IPS-15b (cell line): ENCODE results near the gene FLYWCH1.
A peak's percentile ranks its signal among the peaks of the same experiment; 100 is the strongest.

Experiments
- H3K27me3 ChIP-seq: one replicate; pipeline ENCODE4 v1.6.1; 2013; ENCODE audit warnings: low read length; ENCODE audit not compliant: control insufficient read depth, insufficient read depth
- H3K36me3 ChIP-seq: one replicate; pipeline ENCODE4 v1.6.1; 2013; ENCODE audit warnings: low read length; ENCODE audit not compliant: control insufficient read depth, insufficient read depth
- H3K4me1 ChIP-seq: one replicate; pipeline ENCODE4 v1.6.1; 2013; ENCODE audit warnings: mild to moderate bottlenecking, low read length; ENCODE audit not compliant: control insufficient read depth, insufficient read depth
- H3K4me3 ChIP-seq: one replicate; pipeline ENCODE4 v1.5.1; 2013; ENCODE audit warnings: low read depth, low read length
- H3K9ac ChIP-seq: one replicate; pipeline ENCODE4 v1.6.1; 2013; ENCODE audit warnings: low read depth, mild to moderate bottlenecking, low read length
- H3K9me3 ChIP-seq: one replicate; pipeline ENCODE4 v1.6.1; 2013; ENCODE audit warnings: mild to moderate bottlenecking, low read length; ENCODE audit not compliant: control insufficient read depth, insufficient read depth

The FLYWCH1 gene

DNA sequence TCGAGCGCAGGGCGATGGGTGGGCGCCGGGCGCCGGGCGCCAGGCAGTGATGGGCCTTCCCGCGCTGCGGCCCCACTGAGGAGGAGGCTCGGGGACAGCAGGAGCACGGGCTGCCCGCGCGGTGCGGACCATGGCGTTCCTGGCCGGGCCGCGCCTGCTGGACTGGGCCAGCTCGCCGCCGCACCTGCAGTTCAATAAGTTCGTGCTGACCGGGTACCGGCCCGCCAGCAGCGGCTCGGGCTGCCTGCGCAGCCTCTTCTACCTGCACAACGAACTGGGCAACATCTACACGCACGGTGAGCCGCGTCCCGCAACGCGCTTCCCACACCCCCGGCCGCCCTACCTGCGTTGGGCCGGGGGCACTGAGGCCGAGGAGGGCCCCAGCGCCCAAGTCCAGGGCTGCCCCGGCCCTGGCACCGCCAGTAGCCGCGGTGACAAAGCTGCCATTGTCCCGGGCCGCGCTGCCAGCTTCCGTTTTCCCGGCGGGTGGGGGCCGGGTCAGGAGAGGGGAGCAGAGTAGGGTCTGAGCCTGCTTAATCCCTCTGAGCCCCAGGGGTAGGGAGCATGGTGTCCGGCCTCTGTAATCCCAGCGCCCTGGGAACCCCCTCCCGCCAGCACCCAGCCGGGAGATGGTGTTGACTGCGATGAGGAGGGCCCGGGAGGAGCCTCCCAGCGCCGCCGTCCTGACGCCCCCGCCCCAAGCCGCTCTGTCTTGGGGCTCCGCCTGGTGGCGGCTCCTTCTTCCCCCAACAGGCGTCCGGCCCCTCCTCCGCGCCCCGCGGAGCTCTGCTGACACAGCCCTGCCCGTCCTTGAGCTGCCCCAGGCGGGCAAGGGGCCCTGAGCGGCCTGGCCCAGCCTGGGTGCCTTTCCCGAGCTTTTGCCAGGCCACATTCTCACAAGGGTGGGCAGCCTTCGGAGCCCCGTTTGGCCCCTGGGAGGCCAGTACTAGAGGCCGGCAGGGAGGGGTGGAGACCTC lies 58.1 kb downstream of the FLYWCH1 start:
- H3K9me3 ChIP-seq = no peaks in the 10 kb centered on the region
- peak overlapping the region; percentile 60 for H3K9ac ChIP-seq
- peaks cover 33% of the 10 kb centered on the region for H3K36me3 ChIP-seq
- peak overlapping the region; percentile 72 for H3K4me3 ChIP-seq
- H3K27me3 ChIP-seq = peaks cover 4% of the 10 kb centered on the region
- H3K4me1 ChIP-seq = peaks cover 5% of the 10 kb centered on the region

- Histone ChIP-seq H3K9ac (peak overlapping the region; percentile 37), H3K4me1 (peaks cover 5% of the 10 kb centered on the region), H3K36me3 (peaks cover 40% of the 10 kb centered on the region), H3K9me3 (no peaks in the 10 kb centered on the region), H3K27me3 (peaks cover 4% of the 10 kb centered on the region), H3K4me3 (peak overlapping the region; percentile 72)
Observed at GRCh38 chr16:2970563-2970962, 58.8 kb downstream of the FLYWCH1 start.

DNA sequence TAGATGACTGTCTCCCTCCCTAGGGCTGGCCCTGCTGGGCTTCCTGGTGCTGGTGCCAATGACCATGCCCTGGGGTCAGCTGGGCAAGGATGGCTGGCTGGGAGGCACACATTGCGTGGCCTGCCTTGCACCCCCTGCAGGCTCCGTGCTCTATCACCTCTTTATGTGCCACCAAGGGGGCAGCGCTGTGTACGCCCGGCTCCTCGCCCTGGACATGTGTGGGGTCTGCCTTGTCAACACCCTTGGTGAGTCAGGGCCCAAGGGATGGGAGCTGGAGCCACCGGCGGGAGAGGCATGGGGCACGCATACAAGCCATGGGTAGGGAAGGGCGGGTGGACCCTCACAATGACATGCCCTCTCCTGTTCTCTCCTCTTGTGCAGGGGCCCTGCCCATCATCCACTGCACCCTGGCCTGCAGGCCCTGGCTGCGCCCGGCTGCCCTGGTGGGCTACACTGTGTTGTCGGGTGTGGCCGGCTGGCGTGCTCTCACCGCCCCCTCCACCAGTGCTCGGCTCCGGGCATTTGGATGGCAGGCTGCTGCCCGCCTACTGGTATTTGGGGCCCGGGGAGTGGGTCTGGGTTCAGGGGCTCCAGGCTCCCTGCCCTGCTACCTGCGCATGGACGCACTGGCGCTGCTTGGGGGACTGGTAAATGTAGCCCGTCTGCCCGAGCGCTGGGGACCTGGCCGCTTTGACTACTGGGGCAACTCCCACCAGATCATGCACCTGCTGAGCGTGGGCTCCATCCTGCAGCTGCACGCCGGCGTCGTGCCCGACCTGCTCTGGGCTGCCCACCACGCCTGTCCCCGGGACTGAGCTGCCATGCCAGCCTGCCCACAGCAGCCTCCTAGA lies 59.6 kb downstream of the FLYWCH1 start:
- peaks cover 5% of the 10 kb centered on the region for H3K4me1 ChIP-seq
- no peaks in the 10 kb centered on the region for H3K9me3 ChIP-seq
- H3K27me3 ChIP-seq = peaks cover 4% of the 10 kb centered on the region
- peak overlapping the region; percentile 72 for H3K4me3 ChIP-seq
- H3K36me3 ChIP-seq = peaks cover 46% of the 10 kb centered on the region
- no peak overlapping the region for H3K9ac ChIP-seq

- H3K4me3 ChIP-seq = no peak overlapping the region
- no peaks in the 10 kb centered on the region for H3K9me3 ChIP-seq
- H3K4me1 ChIP-seq = peaks cover 5% of the 10 kb centered on the region
- no peak overlapping the region for H3K9ac ChIP-seq
- H3K27me3 ChIP-seq = peaks cover 4% of the 10 kb centered on the region
- peaks cover 54% of the 10 kb centered on the region for H3K36me3 ChIP-seq
Observed at GRCh38 chr16:2971985-2972784, 60.5 kb downstream of the FLYWCH1 start.

DNA sequence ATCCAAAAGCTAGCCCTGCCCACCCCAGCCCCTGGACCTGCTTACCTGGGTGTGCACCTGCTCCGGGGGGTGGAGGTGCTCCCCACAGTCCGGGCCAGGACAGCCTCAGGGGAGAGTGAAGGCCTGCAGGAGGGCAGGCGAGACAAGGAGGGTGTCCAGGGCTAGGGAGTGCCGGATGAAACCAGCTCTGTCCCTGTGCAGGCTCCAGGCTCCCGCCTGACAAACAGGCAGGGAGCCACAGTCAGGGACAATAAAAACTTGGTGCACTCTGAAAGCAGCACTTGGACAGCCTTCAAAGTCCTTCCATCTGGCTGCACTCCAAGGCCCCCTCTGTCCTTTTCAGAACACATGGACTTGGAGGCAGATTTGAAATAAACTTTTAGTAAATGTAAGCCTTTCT lies 61.4 kb downstream of the FLYWCH1 start:
- Histone ChIP-seq H3K4me3 (no peak overlapping the region), H3K36me3 (peaks cover 60% of the 10 kb centered on the region), H3K27me3 (no peaks in the 10 kb centered on the region), H3K4me1 (peaks cover 4% of the 10 kb centered on the region), H3K9ac (no peak overlapping the region), H3K9me3 (no peaks in the 10 kb centered on the region)

- peaks cover 3% of the 10 kb centered on the region for H3K4me1 ChIP-seq
Observed at GRCh38 chr16:2973605-2974318, 62.0 kb downstream of the FLYWCH1 start.

DNA sequence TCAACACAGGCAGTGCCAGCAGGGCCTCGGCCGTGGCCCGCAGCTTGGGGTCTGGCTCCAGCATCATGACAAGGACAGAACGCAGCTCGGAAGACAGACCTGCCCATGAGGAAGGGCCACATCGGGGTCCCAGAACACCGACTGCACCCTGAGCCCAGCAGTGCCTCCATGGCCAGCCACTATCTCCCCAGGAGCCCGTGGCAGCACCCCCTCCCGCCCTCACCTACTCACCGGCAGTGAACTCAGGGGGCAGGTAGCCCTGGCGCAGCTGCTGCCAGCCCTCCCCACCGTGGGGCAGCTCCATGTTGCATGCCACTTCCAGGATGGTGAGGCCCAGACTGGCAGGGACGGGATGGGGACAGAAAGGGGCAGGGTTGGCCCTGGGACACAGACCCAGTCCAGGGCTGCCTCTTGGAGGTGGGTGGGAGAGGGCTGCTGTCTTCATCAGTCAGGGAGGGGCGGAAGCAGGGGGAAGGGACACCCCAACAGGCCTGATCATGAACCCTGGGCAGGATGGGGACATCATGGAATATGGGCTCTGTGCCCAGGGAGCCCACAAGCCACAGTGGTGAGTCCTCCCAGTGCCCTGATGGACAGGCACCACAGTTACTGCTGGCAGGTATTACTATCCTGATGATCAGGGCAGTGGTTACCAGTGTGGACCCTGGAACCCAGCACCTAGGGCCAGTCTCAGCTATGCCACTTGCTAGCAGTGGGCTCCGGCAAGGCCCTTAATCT lies 62.8 kb downstream of the FLYWCH1 start:
- H3K9ac ChIP-seq = no peak overlapping the region
- H3K4me1 ChIP-seq = peaks cover 3% of the 10 kb centered on the region
- H3K9me3 ChIP-seq = no peaks in the 10 kb centered on the region
- H3K27me3 ChIP-seq = no peaks in the 10 kb centered on the region
- peaks cover 65% of the 10 kb centered on the region for H3K36me3 ChIP-seq
- no peak overlapping the region for H3K4me3 ChIP-seq

More at GRCh38 chr16:2973605-2974318, 62.0 kb downstream of the FLYWCH1 start:
- H3K36me3 ChIP-seq = peaks cover 63% of the 10 kb centered on the region
- no peaks in the 10 kb centered on the region for H3K27me3 ChIP-seq
- H3K4me3 ChIP-seq = no peak overlapping the region
- no peaks in the 10 kb centered on the region for H3K9me3 ChIP-seq
- H3K9ac ChIP-seq = no peak overlapping the region

- H3K36me3 ChIP-seq = peaks cover 66% of the 10 kb centered on the region
- no peaks in the 10 kb centered on the region for H3K27me3 ChIP-seq
- H3K9ac ChIP-seq = no peak overlapping the region
- peaks cover 3% of the 10 kb centered on the region for H3K4me1 ChIP-seq
- no peak overlapping the region for H3K4me3 ChIP-seq
- no peaks in the 10 kb centered on the region for H3K9me3 ChIP-seq
Observed at GRCh38 chr16:2975161-2975795, 63.5 kb downstream of the FLYWCH1 start.

DNA sequence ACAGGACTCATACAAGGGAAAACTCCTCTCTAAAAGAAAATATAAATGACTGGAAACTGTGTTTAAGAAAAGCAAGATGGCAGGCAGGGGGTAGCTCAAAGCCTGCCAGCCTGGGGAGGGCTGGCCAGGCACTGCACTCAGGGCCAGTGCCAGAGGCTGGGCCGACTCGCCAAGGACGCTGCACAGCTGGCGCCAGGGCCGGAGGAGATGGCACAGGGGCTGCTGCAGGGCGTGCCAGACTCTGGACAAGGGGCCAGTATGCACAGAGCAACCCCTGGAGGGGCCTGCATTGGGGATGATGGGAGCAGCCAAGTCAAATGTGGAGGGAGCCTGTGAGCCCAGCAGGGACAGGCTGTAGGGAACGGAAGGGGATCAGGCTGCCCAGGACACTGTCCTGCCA lies 64.5 kb downstream of the FLYWCH1 start:
- Histone ChIP-seq H3K36me3 (peaks cover 65% of the 10 kb centered on the region), H3K9me3 (no peaks in the 10 kb centered on the region), H3K4me1 (no peaks in the 10 kb centered on the region), H3K27me3 (no peaks in the 10 kb centered on the region), H3K9ac (no peak overlapping the region), H3K4me3 (no peak overlapping the region)

DNA sequence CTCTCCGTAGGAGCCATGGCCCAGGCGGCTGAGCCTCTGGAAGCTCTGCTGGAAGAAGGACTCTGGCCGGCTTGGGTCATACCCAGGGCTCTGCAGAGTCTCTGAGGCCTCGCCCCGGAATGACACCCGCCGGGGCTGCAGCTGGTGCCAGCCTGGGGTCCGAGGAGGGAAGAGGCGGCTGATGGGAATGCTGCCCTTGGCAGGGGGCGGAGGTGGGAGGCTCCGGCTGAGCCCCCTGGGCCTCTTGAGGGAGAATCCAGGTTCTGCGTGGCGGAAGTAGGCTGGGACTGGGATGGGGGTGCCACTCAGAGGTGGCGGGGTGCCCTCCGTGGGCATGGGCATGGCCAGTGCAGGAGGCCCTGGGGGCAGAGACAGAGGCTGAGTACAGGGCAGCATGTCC lies 64.9 kb downstream of the FLYWCH1 start:
- Histone ChIP-seq H3K9ac (no peak overlapping the region), H3K4me1 (peaks cover 2% of the 10 kb centered on the region), H3K9me3 (no peaks in the 10 kb centered on the region), H3K27me3 (no peaks in the 10 kb centered on the region), H3K36me3 (peaks cover 62% of the 10 kb centered on the region), H3K4me3 (no peak overlapping the region)
